Measurements from ENCODE around the gene PRELID1.

Gene PRELID1

GRCh38 chr5:177334781-177335700, 31.4 kb downstream of the PRELID1 start:
- Histone ChIP-seq H3K27ac (no peak overlapping the region), H3K27me3 (ENCODE audit: insufficient read depth, low read depth, severe bottlenecking) (no peaks in the 10 kb centered on the region), H3K36me3 (peaks cover 2% of the 10 kb centered on the region; the same call in 1 of the 2 replicates), H3K9me3 (ENCODE audit: severe bottlenecking) (no peaks in the 10 kb centered on the region), H3K4me3 (ENCODE audit: low read depth, low read length) (no peak overlapping the region)
- no peak for DNase-seq
- no peak for TF ChIP-seq CTCF (IDR thresholded peaks at IDR 0.05; ENCODE audit: low read depth, low read length)

- no peak for TF ChIP-seq CTCF (IDR thresholded peaks at IDR 0.05; ENCODE audit: low read depth, low read length)
- no peak overlapping the region for H3K27ac ChIP-seq
- H3K9me3 ChIP-seq (ENCODE audit: severe bottlenecking): no peaks in the 10 kb centered on the region
- no peak for DNase-seq
- H3K36me3 ChIP-seq: peaks cover 2% of the 10 kb centered on the region; the same call in 1 of the 2 replicates
- no peaks in the 10 kb centered on the region for H3K27me3 ChIP-seq (ENCODE audit: insufficient read depth, low read depth, severe bottlenecking)
- no peak overlapping the region for H3K4me3 ChIP-seq (ENCODE audit: low read depth, low read length)
Observed at GRCh38 chr5:177335701-177336065, 32.1 kb downstream of the PRELID1 start.

- peaks cover 2% of the 10 kb centered on the region; the same call in 1 of the 2 replicates for H3K36me3 ChIP-seq
- DNase-seq: peak; percentile 25
- H3K4me3 ChIP-seq (ENCODE audit: low read depth, low read length): no peak overlapping the region
- H3K27me3 ChIP-seq (ENCODE audit: insufficient read depth, low read depth, severe bottlenecking): no peaks in the 10 kb centered on the region
- H3K27ac ChIP-seq: no peak overlapping the region
- peak; percentile 71 for TF ChIP-seq CTCF (IDR thresholded peaks at IDR 0.05; ENCODE audit: low read depth, low read length)
- no peaks in the 10 kb centered on the region for H3K9me3 ChIP-seq (ENCODE audit: severe bottlenecking)
Observed at GRCh38 chr5:177336112-177336511, 32.5 kb downstream of the PRELID1 start.

- no peak for TF ChIP-seq CTCF (IDR thresholded peaks at IDR 0.05; ENCODE audit: low read depth, low read length)
Observed at GRCh38 chr5:177336603-177337494, 33.2 kb downstream of the PRELID1 start.

GRCh38 chr5:177338251-177339106, 34.9 kb downstream of the PRELID1 start:
- peaks cover 2% of the 10 kb centered on the region; the same call in 1 of the 2 replicates for H3K36me3 ChIP-seq
- no peak for DNase-seq

More at GRCh38 chr5:177336603-177337494, 33.2 kb downstream of the PRELID1 start:
- no peak for DNase-seq
- Histone ChIP-seq H3K4me3 (ENCODE audit: low read depth, low read length) (no peak overlapping the region), H3K27me3 (ENCODE audit: insufficient read depth, low read depth, severe bottlenecking) (no peaks in the 10 kb centered on the region), H3K27ac (no peak overlapping the region), H3K36me3 (peaks cover 2% of the 10 kb centered on the region; the same call in 1 of the 2 replicates), H3K9me3 (ENCODE audit: severe bottlenecking) (no peaks in the 10 kb centered on the region)

More at GRCh38 chr5:177338251-177339106, 34.9 kb downstream of the PRELID1 start:
- TF ChIP-seq CTCF (IDR thresholded peaks at IDR 0.05; ENCODE audit: low read depth, low read length): no peak
- H3K27ac ChIP-seq: no peak overlapping the region
- H3K4me3 ChIP-seq (ENCODE audit: low read depth, low read length): no peak overlapping the region
- H3K9me3 ChIP-seq (ENCODE audit: severe bottlenecking): no peaks in the 10 kb centered on the region
- H3K27me3 ChIP-seq (ENCODE audit: insufficient read depth, low read depth, severe bottlenecking): no peaks in the 10 kb centered on the region
